OCI-LY7 (cell line): Measurements from ENCODE around the gene KCNMA1. TPM values are rescaled to one million over a fixed set of nuclear protein-coding genes. Genes with fewer than 3 reads are reported as not detected.

Source experiments
- BruUV-seq: library from RNA; stranded (reverse); fragments of 400-500 nt; replicated peaks from 2 replicates; lab custom pipeline; 2021; lab: Mats Ljungman, UMichigan
- CTCF ChIA-PET: fragments of 300-600 bp; sonication (Branson Sonifier 250); formaldehyde crosslinking; loops from one replicate; lab custom pipeline; 2022; ENCODE audit warnings: antibody characterized with exemption; ENCODE audit not compliant: unreplicated experiment; lab: Charles Lee
- POLR2A ChIA-PET: fragments of 300-600 bp; sonication (Branson Sonifier 250); formaldehyde crosslinking; loops from one replicate; lab custom pipeline; 2022; ENCODE audit warnings: antibody characterized with exemption; lab: Charles Lee
- DNase-seq: peaks from one replicate; pipeline ENCODE4 v3.0.0-alpha.2; 2015; ENCODE audit warnings: low spot score
- H2AFZ ChIP-seq: fragments of 200-600 bp; sonication (generic), shearing (Covaris generic); 2 replicates; pipeline ENCODE4 v1.6.1; 2014; ENCODE audit warnings: mild to moderate bottlenecking, antibody characterized with exemption, low read length, moderate library complexity
- H3K27ac ChIP-seq: fragments of 200-600 bp; sonication (generic); 2 replicates; pipeline ENCODE4 v1.5.1; 2014; ENCODE audit warnings: mixed run types, low read depth, mild to moderate bottlenecking, moderate library complexity, low read length, inconsistent platforms; ENCODE audit not compliant: poor library complexity, severe bottlenecking
- H3K36me3 ChIP-seq: fragments of 200-600 bp; sonication (generic); 2 replicates; pipeline ENCODE4 v1.6.1; 2014; ENCODE audit warnings: mild to moderate bottlenecking, antibody characterized with exemption, low read length, moderate library complexity, mixed read lengths; ENCODE audit not compliant: insufficient read depth
- H3K4me1 ChIP-seq: fragments of 200-600 bp; sonication (generic); 2 replicates; pipeline ENCODE4 v1.5.1; 2014; ENCODE audit warnings: mild to moderate bottlenecking, low read length; ENCODE audit not compliant: insufficient read depth, poor library complexity, severe bottlenecking
- H3K4me2 ChIP-seq: fragments of 200-600 bp; sonication (generic); 2 replicates; pipeline ENCODE4 v1.6.1; 2014; ENCODE audit warnings: mild to moderate bottlenecking, low read length
- H3K4me3 ChIP-seq: fragments of 200-600 bp; sonication (generic); 2 replicates; pipeline ENCODE4 v1.5.1; 2014; ENCODE audit warnings: mild to moderate bottlenecking, low read depth, low read length; ENCODE audit not compliant: poor library complexity, severe bottlenecking
- H3K79me2 ChIP-seq: fragments of 200-600 bp; sonication (generic); 2 replicates; pipeline ENCODE4 v1.6.1; 2016; ENCODE audit warnings: low read depth, mild to moderate bottlenecking, low read length, moderate library complexity, mixed read lengths; ENCODE audit not compliant: insufficient read depth
- H3K9me2 ChIP-seq: fragments of 200-600 bp; sonication (generic); 2 replicates; pipeline ENCODE4 v1.6.1; 2016; ENCODE audit warnings: mild to moderate bottlenecking, low read length, mixed read lengths; ENCODE audit not compliant: insufficient read depth
- H3K9me3 ChIP-seq: fragments of 200-600 bp; sonication (generic); 2 replicates; pipeline ENCODE4 v1.6.1; 2014; ENCODE audit warnings: mild to moderate bottlenecking, mixed run types, low read length, mixed read lengths
- H4K20me1 ChIP-seq: fragments of 200-600 bp; sonication (generic); 2 replicates; pipeline ENCODE4 v1.6.1; 2014; ENCODE audit warnings: mild to moderate bottlenecking, antibody characterized with exemption, low read length, moderate library complexity, mixed read lengths; ENCODE audit not compliant: insufficient read depth
- EZH2phosphoT487 ChIP-seq: fragments of 200-600 bp; sonication (generic); IDR thresholded peaks from 2 replicates; pipeline ENCODE4 v1.6.1; 2018; ENCODE audit warnings: low read depth, borderline replicate concordance, mild to moderate bottlenecking, mixed run types, antibody characterized with exemption, low read length, moderate library complexity, mixed read lengths
- intact Hi-C: fragments of 100-400 bp; cut with micrococcal nuclease; formaldehyde crosslinking; loops from one replicate; pipeline ENCODE4 v1.10.0; 2022; ENCODE audit not compliant: unreplicated experiment
- total RNA-seq, 2 experiments: library from RNA; depleted of rRNA in 1 of 2; stranded (reverse); fragments of >200 nt in 1 of 2; shearing (Covaris generic) in 1 of 2; gene quantifications; 2 replicates each; pipeline ENCODE4 v1.2.3, GENCODE V29; 2014 to 2022
- TF ChIP-seq, protein P1 (sequence below): fragments of 200-600 bp; sonication (generic); conservative IDR thresholded peaks from 2 replicates; pipeline ENCODE4 v1.5.1; 2014; ENCODE audit warnings: mild to moderate bottlenecking, antibody characterized with exemption, low read length, moderate library complexity, mixed read lengths

Gene KCNMA1
- total RNA-seq, 2 experiments from 2014 or later: not detected

GRCh38 chr10:77387247-77387646, 250.4 kb downstream of the KCNMA1 start:
- ChIA-PET POLR2A (no interaction called here), CTCF (no interaction called here)
- Histone ChIP-seq H3K9me2 (no peaks in the 10 kb centered on the region), H3K36me3 (no peaks in the 10 kb centered on the region), H2AFZ (no peak overlapping the region), H3K9me3 (no peaks in the 10 kb centered on the region), H3K27ac (no peak overlapping the region), H4K20me1 (no peaks in the 10 kb centered on the region), H3K79me2 (no peaks in the 10 kb centered on the region), H3K4me3 (no peak overlapping the region), H3K4me1 (no peaks in the 10 kb centered on the region), H3K4me2 (no peak overlapping the region)
- TF ChIP-seq, protein P1, sequence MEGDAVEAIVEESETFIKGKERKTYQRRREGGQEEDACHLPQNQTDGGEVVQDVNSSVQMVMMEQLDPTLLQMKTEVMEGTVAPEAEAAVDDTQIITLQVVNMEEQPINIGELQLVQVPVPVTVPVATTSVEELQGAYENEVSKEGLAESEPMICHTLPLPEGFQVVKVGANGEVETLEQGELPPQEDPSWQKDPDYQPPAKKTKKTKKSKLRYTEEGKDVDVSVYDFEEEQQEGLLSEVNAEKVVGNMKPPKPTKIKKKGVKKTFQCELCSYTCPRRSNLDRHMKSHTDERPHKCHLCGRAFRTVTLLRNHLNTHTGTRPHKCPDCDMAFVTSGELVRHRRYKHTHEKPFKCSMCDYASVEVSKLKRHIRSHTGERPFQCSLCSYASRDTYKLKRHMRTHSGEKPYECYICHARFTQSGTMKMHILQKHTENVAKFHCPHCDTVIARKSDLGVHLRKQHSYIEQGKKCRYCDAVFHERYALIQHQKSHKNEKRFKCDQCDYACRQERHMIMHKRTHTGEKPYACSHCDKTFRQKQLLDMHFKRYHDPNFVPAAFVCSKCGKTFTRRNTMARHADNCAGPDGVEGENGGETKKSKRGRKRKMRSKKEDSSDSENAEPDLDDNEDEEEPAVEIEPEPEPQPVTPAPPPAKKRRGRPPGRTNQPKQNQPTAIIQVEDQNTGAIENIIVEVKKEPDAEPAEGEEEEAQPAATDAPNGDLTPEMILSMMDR: no peak
- no peak for TF ChIP-seq EZH2phosphoT487
- no peak for DNase-seq
- intact Hi-C loops: no loop called here
- BruUV-seq: no TSS peak

DNA sequence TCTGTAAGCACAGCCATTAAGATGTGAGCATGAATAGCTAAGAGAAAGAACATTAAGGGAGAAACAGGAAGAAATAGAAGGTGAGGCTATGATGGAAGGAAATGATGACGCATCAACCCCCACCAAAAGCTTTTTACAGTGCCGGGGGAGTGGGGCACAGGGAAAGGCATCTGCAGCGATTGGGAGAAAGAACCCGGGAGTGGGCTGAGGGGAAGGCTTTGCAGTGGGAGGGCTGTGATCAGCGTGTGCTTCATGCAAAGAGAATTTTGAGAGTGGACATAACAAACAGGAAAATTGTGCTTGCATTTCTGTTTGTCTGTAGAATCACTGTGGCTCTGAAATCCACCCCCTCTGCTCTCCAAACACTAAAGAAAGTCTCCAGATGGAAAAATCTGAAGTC, 250.8 kb downstream of the KCNMA1 start:
- Histone ChIP-seq H3K4me1 (no peaks in the 10 kb centered on the region), H3K4me2 (no peak overlapping the region), H3K4me3 (no peak overlapping the region), H3K36me3 (no peaks in the 10 kb centered on the region), H2AFZ (no peak overlapping the region), H3K9me2 (no peaks in the 10 kb centered on the region), H3K27ac (no peak overlapping the region), H4K20me1 (no peaks in the 10 kb centered on the region), H3K79me2 (no peaks in the 10 kb centered on the region), H3K9me3 (no peaks in the 10 kb centered on the region)
- DNase-seq: no peak
- intact Hi-C loops: no loop called here
- CTCF ChIA-PET: no interaction called here
- no TSS peak for BruUV-seq
- POLR2A ChIA-PET: no interaction called here
- TF ChIP-seq, protein P1: no peak
- TF ChIP-seq EZH2phosphoT487: no peak

GRCh38 chr10:77386365-77386764, 251.2 kb downstream of the KCNMA1 start:
- no peak overlapping the region for H3K4me2 ChIP-seq
- no TSS peak for BruUV-seq
- CTCF ChIA-PET: no interaction called here

More at GRCh38 chr10:77386365-77386764, 251.2 kb downstream of the KCNMA1 start:
- POLR2A ChIA-PET: no interaction called here
- Histone ChIP-seq H4K20me1 (no peaks in the 10 kb centered on the region), H3K27ac (no peak overlapping the region), H3K4me1 (no peaks in the 10 kb centered on the region), H3K4me3 (no peak overlapping the region), H3K79me2 (no peaks in the 10 kb centered on the region), H2AFZ (no peak overlapping the region), H3K9me2 (no peaks in the 10 kb centered on the region), H3K36me3 (no peaks in the 10 kb centered on the region), H3K9me3 (no peaks in the 10 kb centered on the region)
- TF ChIP-seq EZH2phosphoT487: no peak
- TF ChIP-seq, protein P1: no peak
- intact Hi-C loops: no loop called here
- DNase-seq: no peak
